Loucy (cell line): ENCODE data around the gene RCAN3.
A peak's percentile ranks its signal among the peaks of the same experiment; 100 is the strongest.

Source experiments
- H2AFZ ChIP-seq: fragments of 200-600 bp; sonication (generic); 2 replicates; pipeline ENCODE4 v1.6.0; 2016; ENCODE audit warnings: antibody characterized with exemption, mild to moderate bottlenecking, low read length, moderate library complexity
- H3F3A ChIP-seq: fragments of 200-600 bp; 2 replicates; pipeline ENCODE4 v1.6.0; 2016; ENCODE audit warnings: antibody characterized with exemption, low read depth, mild to moderate bottlenecking
- H3K27me3 ChIP-seq: fragments of 200-600 bp; sonication (generic); 2 replicates; pipeline ENCODE4 v1.6.1; 2014; ENCODE audit warnings: low read length, mild to moderate bottlenecking; ENCODE audit not compliant: insufficient read depth, poor library complexity, severe bottlenecking
- H3K36me3 ChIP-seq: fragments of 200-600 bp; sonication (generic); 2 replicates; pipeline ENCODE4 v1.6.1; 2016; ENCODE audit warnings: low read length; ENCODE audit not compliant: insufficient read depth
- H3K4me1 ChIP-seq: fragments of 200-600 bp; sonication (generic); 2 replicates; pipeline ENCODE4 v1.5.1; 2014; ENCODE audit warnings: low read length, mild to moderate bottlenecking; ENCODE audit not compliant: insufficient read depth, poor library complexity, severe bottlenecking
- H3K4me2 ChIP-seq: fragments of 200-600 bp; sonication (generic); 2 replicates; pipeline ENCODE4 v1.6.0; 2014; ENCODE audit warnings: antibody characterized with exemption, low read length, low read depth, mild to moderate bottlenecking; ENCODE audit not compliant: poor library complexity, severe bottlenecking
- H3K4me3 ChIP-seq: fragments of 200-600 bp; sonication (generic); 2 replicates; pipeline ENCODE4 v1.5.1; 2014; ENCODE audit warnings: low read length, mild to moderate bottlenecking, mixed read lengths; ENCODE audit not compliant: poor library complexity, severe bottlenecking
- H3K79me2 ChIP-seq: fragments of 200-600 bp; sonication (generic); 2 replicates; pipeline ENCODE4 v1.6.1; 2014; ENCODE audit warnings: low read length; ENCODE audit not compliant: insufficient read depth
- H3K9ac ChIP-seq: fragments of 200-600 bp; sonication (generic); 2 replicates; pipeline ENCODE4 v1.6.0; 2014; ENCODE audit warnings: mild to moderate bottlenecking, low read depth, low read length, moderate library complexity; ENCODE audit not compliant: poor library complexity, severe bottlenecking
- H3K9me2 ChIP-seq: fragments of 200-600 bp; sonication (generic); replicated peaks from 2 replicates; pipeline ENCODE4 v1.6.1; 2016; ENCODE audit warnings: low read depth, low read length, mixed read lengths
- H3K9me3 ChIP-seq: fragments of 200-600 bp; sonication (generic); 2 replicates; pipeline ENCODE4 v1.6.1; 2014; ENCODE audit warnings: mild to moderate bottlenecking, antibody characterized with exemption, low read length, low read depth; ENCODE audit not compliant: insufficient read depth
- H4K20me1 ChIP-seq: fragments of 200-600 bp; sonication (generic); 2 replicates; pipeline ENCODE4 v1.6.0; 2014; ENCODE audit warnings: antibody characterized with exemption, low read length, mild to moderate bottlenecking; ENCODE audit not compliant: insufficient read depth, poor library complexity, severe bottlenecking
- EZH2phosphoT487 ChIP-seq: fragments of 200-600 bp; IDR thresholded peaks from 2 replicates; pipeline ENCODE4 v1.6.1; 2018; ENCODE audit warnings: antibody characterized with exemption, mild to moderate bottlenecking, moderate library complexity, borderline replicate concordance
- TF ChIP-seq, protein P1 (sequence below): fragments of 200-600 bp; sonication (generic); conservative IDR thresholded peaks from 2 replicates; pipeline ENCODE4 v1.5.1; 2014; ENCODE audit warnings: mild to moderate bottlenecking, antibody characterized with exemption, low read length

RCAN3 gene

GRCh38 chr1:24544239-24544638, 41.6 kb downstream of the RCAN3 start:
- no peaks in the 10 kb centered on the region for H3K27me3 ChIP-seq
- no peaks in the 10 kb centered on the region for H3K36me3 ChIP-seq
- H3K4me1 ChIP-seq = peaks cover 26% of the 10 kb centered on the region
- H4K20me1 ChIP-seq = no peaks in the 10 kb centered on the region
- H3K79me2 ChIP-seq = no peaks in the 10 kb centered on the region
- no peak overlapping the region for H3K9ac ChIP-seq
- no peaks in the 10 kb centered on the region for H3K9me2 ChIP-seq
- H3K9me3 ChIP-seq = no peaks in the 10 kb centered on the region
- no peak overlapping the region for H3K4me3 ChIP-seq
- no peak overlapping the region for H3K4me2 ChIP-seq
- H2AFZ ChIP-seq = no peak overlapping the region
- TF ChIP-seq EZH2phosphoT487 = no peak
- TF ChIP-seq, protein P1, sequence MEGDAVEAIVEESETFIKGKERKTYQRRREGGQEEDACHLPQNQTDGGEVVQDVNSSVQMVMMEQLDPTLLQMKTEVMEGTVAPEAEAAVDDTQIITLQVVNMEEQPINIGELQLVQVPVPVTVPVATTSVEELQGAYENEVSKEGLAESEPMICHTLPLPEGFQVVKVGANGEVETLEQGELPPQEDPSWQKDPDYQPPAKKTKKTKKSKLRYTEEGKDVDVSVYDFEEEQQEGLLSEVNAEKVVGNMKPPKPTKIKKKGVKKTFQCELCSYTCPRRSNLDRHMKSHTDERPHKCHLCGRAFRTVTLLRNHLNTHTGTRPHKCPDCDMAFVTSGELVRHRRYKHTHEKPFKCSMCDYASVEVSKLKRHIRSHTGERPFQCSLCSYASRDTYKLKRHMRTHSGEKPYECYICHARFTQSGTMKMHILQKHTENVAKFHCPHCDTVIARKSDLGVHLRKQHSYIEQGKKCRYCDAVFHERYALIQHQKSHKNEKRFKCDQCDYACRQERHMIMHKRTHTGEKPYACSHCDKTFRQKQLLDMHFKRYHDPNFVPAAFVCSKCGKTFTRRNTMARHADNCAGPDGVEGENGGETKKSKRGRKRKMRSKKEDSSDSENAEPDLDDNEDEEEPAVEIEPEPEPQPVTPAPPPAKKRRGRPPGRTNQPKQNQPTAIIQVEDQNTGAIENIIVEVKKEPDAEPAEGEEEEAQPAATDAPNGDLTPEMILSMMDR = no peak
- no peaks in the 10 kb centered on the region for H3F3A ChIP-seq

- no peaks in the 10 kb centered on the region for H3K27me3 ChIP-seq
- no peak overlapping the region for H3K4me2 ChIP-seq
- H4K20me1 ChIP-seq = no peaks in the 10 kb centered on the region
- peaks cover 12% of the 10 kb centered on the region for H3K4me1 ChIP-seq
- no peaks in the 10 kb centered on the region for H3K9me3 ChIP-seq
- H3K9me2 ChIP-seq = no peaks in the 10 kb centered on the region
- no peak overlapping the region for H2AFZ ChIP-seq
- TF ChIP-seq, protein P1 = no peak
- no peak for TF ChIP-seq EZH2phosphoT487
- H3K9ac ChIP-seq = no peak overlapping the region
- no peaks in the 10 kb centered on the region for H3F3A ChIP-seq
- no peak overlapping the region for H3K4me3 ChIP-seq
- no peaks in the 10 kb centered on the region for H3K79me2 ChIP-seq
- no peaks in the 10 kb centered on the region for H3K36me3 ChIP-seq
These were observed 43.0 kb downstream of the RCAN3 start for GRCh38 chr1:24545662-24546061.

DNA sequence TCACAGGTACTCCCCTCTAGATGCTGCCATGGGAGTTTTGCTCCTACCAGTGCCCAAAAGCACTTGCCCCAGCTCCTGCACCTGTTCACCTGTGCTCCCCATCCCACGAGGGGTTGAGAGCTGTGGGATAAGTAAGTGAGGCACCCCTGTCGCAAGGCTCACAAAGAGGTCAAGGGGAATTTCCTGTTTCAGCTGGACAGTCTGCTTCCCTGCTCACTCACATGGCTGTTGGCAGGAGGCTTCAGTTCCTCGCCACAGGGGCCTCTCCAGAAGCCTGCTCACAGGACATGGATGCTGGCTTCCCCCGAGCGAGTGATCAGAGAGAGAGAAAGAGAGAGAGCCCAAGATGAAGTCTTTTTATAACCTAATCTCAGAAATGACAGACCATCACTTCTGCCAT, 44.6 kb downstream of the RCAN3 start:
- no peaks in the 10 kb centered on the region for H3K79me2 ChIP-seq
- H3K36me3 ChIP-seq = no peaks in the 10 kb centered on the region
- no peak overlapping the region for H3K4me3 ChIP-seq
- peak overlapping the region; percentile 45; the same call in 1 of the 2 replicates for H2AFZ ChIP-seq
- no peaks in the 10 kb centered on the region for H3K4me1 ChIP-seq
- TF ChIP-seq, protein P1 = no peak
- no peak for TF ChIP-seq EZH2phosphoT487
- H3K9me3 ChIP-seq = no peaks in the 10 kb centered on the region
- no peak overlapping the region for H3K9ac ChIP-seq
- H3K9me2 ChIP-seq = no peaks in the 10 kb centered on the region
- no peaks in the 10 kb centered on the region for H3F3A ChIP-seq
- no peaks in the 10 kb centered on the region for H4K20me1 ChIP-seq
- no peak overlapping the region for H3K4me2 ChIP-seq
- no peaks in the 10 kb centered on the region for H3K27me3 ChIP-seq
